DOHH2 (cell line): Measurements from ENCODE around the gene DPYSL5.

ENCODE experiments used
- H3F3A ChIP-seq: fragments of 200-600 bp; sonication (generic), shearing (Covaris generic); 2 replicates; pipeline ENCODE4 v1.6.0; 2016; ENCODE audit warnings: antibody characterized with exemption, mild to moderate bottlenecking; ENCODE audit not compliant: control insufficient read depth, insufficient read depth
- H3K27ac ChIP-seq: fragments of 200-600 bp; sonication (generic); 2 replicates; pipeline ENCODE4 v1.5.1; 2014; ENCODE audit warnings: low read depth, mild to moderate bottlenecking, low read length, moderate library complexity
- H3K27me3 ChIP-seq: fragments of 200-600 bp; sonication (generic); 2 replicates; pipeline ENCODE4 v1.6.1; 2014; ENCODE audit warnings: mild to moderate bottlenecking, low read length, mixed read lengths; ENCODE audit not compliant: control insufficient read depth
- H3K36me3 ChIP-seq: fragments of 200-600 bp; sonication (generic); 2 replicates; pipeline ENCODE4 v1.6.1; 2014; ENCODE audit warnings: mild to moderate bottlenecking, low read length, moderate library complexity, mixed read lengths; ENCODE audit not compliant: control insufficient read depth
- H3K4me1 ChIP-seq: fragments of 200-600 bp; sonication (generic); 2 replicates; pipeline ENCODE4 v1.6.1; 2014; ENCODE audit warnings: mild to moderate bottlenecking, low read length, mixed read lengths; ENCODE audit not compliant: control insufficient read depth
- H3K4me2 ChIP-seq: fragments of 200-600 bp; sonication (generic); 2 replicates; pipeline ENCODE4 v1.6.0; 2014; ENCODE audit warnings: mild to moderate bottlenecking, low read length, moderate library complexity
- H3K4me3 ChIP-seq: fragments of 200-600 bp; sonication (generic); 2 replicates; pipeline ENCODE4 v1.5.1; 2014; ENCODE audit warnings: mild to moderate bottlenecking, low read length, mixed read lengths
- H3K79me2 ChIP-seq: fragments of 200-600 bp; sonication (generic); 2 replicates; pipeline ENCODE4 v1.6.1; 2014; ENCODE audit warnings: mild to moderate bottlenecking, low read length, mixed read lengths; ENCODE audit not compliant: control insufficient read depth
- H3K9me2 ChIP-seq: fragments of 200-600 bp; sonication (generic); replicated peaks from 2 replicates; pipeline ENCODE4 v1.6.1; 2014; ENCODE audit warnings: mild to moderate bottlenecking, low read length, mixed read lengths; ENCODE audit not compliant: control insufficient read depth
- H3K9me3 ChIP-seq: fragments of 200-600 bp; sonication (generic); 2 replicates; pipeline ENCODE4 v1.6.1; 2014; ENCODE audit warnings: antibody characterized with exemption, low read length, mixed read lengths; ENCODE audit not compliant: control insufficient read depth, insufficient read depth
- H4K20me1 ChIP-seq: fragments of 200-600 bp; sonication (generic); 2 replicates; pipeline ENCODE4 v1.6.0; 2014; ENCODE audit warnings: low read depth, mild to moderate bottlenecking, antibody characterized with exemption, low read length, moderate library complexity; ENCODE audit not compliant: control insufficient read depth, insufficient read depth
- EZH2phosphoT487 ChIP-seq: fragments of 200-600 bp; sonication (generic); IDR thresholded peaks from 2 replicates; pipeline ENCODE4 v1.6.1; 2017; ENCODE audit warnings: borderline replicate concordance, mild to moderate bottlenecking, antibody characterized with exemption, low read length, moderate library complexity, mixed read lengths
- TF ChIP-seq, protein P1 (sequence below): fragments of 200-600 bp; sonication (generic); IDR thresholded peaks from one replicate; pipeline ENCODE4 v1.5.1; 2014; ENCODE audit warnings: antibody characterized with exemption, mild to moderate bottlenecking, low read depth, low read length; ENCODE audit not compliant: poor library complexity, severe bottlenecking

The DPYSL5 gene

DNA sequence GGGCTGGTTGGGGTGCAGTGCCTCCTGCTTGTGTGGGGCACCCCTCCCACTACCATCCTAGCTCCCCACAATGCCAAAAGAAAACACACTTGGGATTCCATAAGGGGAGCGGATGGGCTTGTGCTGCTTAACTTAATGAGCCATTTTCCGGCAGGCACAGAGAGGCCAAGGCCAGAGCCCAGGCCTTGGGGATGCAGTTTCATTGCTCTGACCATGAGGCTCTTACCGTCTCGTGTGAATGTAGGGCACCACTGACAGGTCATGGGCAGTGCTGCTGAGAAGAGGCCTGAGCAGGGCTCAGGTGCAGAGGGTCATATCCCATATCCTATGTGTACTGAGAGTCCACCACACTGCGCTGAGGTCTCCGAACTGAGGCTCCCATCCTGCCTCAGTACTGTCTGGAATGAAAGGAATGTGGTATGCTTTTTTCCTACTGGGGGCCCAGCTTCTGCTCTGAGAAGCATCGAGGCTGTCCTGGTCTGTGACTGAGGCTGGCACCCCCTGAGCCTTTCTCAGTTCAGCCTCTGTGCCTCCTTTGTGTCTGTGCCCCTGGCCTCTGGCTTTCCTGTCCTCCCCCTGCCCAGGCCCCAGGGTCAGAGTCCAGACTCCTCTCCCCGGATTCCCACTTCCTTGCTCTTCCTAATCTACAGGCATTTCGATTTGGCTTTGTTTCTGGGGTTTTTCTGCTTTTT lies 77.3 kb downstream of the DPYSL5 start:
- no peak overlapping the region for H3K27ac ChIP-seq
- no peak for TF ChIP-seq EZH2phosphoT487
- TF ChIP-seq, protein P1, sequence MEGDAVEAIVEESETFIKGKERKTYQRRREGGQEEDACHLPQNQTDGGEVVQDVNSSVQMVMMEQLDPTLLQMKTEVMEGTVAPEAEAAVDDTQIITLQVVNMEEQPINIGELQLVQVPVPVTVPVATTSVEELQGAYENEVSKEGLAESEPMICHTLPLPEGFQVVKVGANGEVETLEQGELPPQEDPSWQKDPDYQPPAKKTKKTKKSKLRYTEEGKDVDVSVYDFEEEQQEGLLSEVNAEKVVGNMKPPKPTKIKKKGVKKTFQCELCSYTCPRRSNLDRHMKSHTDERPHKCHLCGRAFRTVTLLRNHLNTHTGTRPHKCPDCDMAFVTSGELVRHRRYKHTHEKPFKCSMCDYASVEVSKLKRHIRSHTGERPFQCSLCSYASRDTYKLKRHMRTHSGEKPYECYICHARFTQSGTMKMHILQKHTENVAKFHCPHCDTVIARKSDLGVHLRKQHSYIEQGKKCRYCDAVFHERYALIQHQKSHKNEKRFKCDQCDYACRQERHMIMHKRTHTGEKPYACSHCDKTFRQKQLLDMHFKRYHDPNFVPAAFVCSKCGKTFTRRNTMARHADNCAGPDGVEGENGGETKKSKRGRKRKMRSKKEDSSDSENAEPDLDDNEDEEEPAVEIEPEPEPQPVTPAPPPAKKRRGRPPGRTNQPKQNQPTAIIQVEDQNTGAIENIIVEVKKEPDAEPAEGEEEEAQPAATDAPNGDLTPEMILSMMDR, result no peak
- no peaks in the 10 kb centered on the region for H3K9me3 ChIP-seq
- no peaks in the 10 kb centered on the region for H3F3A ChIP-seq
- no peak overlapping the region for H3K4me3 ChIP-seq
- no peaks in the 10 kb centered on the region for H3K9me2 ChIP-seq
- no peaks in the 10 kb centered on the region for H4K20me1 ChIP-seq
- no peaks in the 10 kb centered on the region for H3K79me2 ChIP-seq
- H3K27me3 ChIP-seq, result peaks cover 16% of the 10 kb centered on the region
- H3K36me3 ChIP-seq, result no peaks in the 10 kb centered on the region
- H3K4me2 ChIP-seq, result no peak overlapping the region
- H3K4me1 ChIP-seq, result no peaks in the 10 kb centered on the region

DNA sequence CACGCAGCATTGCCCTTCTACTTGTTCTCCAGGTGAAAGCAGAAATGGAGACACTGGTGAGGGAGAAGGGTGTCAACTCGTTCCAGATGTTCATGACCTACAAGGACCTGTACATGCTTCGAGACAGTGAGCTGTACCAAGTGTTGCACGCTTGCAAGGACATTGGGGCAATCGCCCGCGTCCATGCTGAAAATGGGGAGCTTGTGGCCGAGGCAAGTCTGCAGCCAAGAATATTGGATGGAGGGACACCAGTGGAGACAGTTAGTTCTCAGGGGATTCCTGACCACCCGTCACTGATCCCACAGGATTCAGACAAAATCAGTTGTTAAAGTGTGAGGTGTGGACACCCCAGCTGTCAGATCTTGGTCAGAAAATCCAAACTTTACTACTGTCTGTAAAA lies 79.3 kb downstream of the DPYSL5 start:
- Histone ChIP-seq H3K79me2 (no peaks in the 10 kb centered on the region), H3K27me3 (peaks cover 9% of the 10 kb centered on the region), H3K9me3 (no peaks in the 10 kb centered on the region), H3K36me3 (no peaks in the 10 kb centered on the region), H3K9me2 (no peaks in the 10 kb centered on the region), H3K4me2 (no peak overlapping the region), H3F3A (no peaks in the 10 kb centered on the region), H3K4me3 (no peak overlapping the region), H3K4me1 (no peaks in the 10 kb centered on the region), H4K20me1 (no peaks in the 10 kb centered on the region), H3K27ac (no peak overlapping the region)
- no peak for TF ChIP-seq EZH2phosphoT487
- TF ChIP-seq, protein P1, result no peak

DNA sequence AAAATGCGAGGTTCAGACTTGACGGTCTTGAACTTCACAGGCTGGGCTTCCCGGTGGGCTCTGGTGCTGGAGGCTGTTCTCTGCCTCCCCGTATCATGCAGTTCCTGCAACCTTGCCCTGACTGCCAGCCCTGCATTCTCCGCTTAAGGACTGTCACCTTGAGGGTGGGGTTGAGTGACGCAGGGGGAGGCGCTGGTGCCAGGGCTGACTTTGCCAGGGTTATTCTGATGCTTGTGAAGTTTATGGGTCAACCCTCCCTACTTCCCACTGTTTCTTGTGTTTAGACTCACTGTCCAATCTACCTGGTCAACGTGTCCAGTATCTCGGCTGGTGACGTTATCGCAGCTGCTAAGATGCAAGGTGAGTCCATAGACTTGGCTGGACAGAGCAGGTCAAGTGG lies 85.0 kb downstream of the DPYSL5 start:
- H3K9me2 ChIP-seq, result no peaks in the 10 kb centered on the region
- H3K36me3 ChIP-seq, result no peaks in the 10 kb centered on the region
- no peaks in the 10 kb centered on the region for H3K79me2 ChIP-seq
- H3K9me3 ChIP-seq, result no peaks in the 10 kb centered on the region
- H4K20me1 ChIP-seq, result no peaks in the 10 kb centered on the region
- no peaks in the 10 kb centered on the region for H3F3A ChIP-seq
- H3K4me3 ChIP-seq, result no peak overlapping the region
- H3K27me3 ChIP-seq, result no peaks in the 10 kb centered on the region
- no peak overlapping the region for H3K4me2 ChIP-seq
- no peak overlapping the region for H3K27ac ChIP-seq
- H3K4me1 ChIP-seq, result no peaks in the 10 kb centered on the region
- TF ChIP-seq EZH2phosphoT487, result no peak
- TF ChIP-seq, protein P1, result no peak
